Jurkat, Clone E6-1 (cell line): ENCODE results near the gene CYP27C1.
A peak's percentile ranks its signal among the peaks of the same experiment; 100 is the strongest.

Source experiments
- DNase-seq: peaks from one replicate; pipeline ENCODE4 v3.0.0-alpha.2; 2011; ENCODE audit warnings: low read depth, low spot score
- H3K4me3 ChIP-seq: 2 replicates; pipeline ENCODE4 v1.5.1; 2011; ENCODE audit warnings: mild to moderate bottlenecking, low read length, control low read depth, moderate library complexity

CYP27C1 gene

GRCh38 chr2:127197475-127198385 is 22.4 kb downstream of the CYP27C1 start:
- H3K4me3 ChIP-seq = peak overlapping the region; percentile 51
- DNase-seq = peak; percentile 50

DNA sequence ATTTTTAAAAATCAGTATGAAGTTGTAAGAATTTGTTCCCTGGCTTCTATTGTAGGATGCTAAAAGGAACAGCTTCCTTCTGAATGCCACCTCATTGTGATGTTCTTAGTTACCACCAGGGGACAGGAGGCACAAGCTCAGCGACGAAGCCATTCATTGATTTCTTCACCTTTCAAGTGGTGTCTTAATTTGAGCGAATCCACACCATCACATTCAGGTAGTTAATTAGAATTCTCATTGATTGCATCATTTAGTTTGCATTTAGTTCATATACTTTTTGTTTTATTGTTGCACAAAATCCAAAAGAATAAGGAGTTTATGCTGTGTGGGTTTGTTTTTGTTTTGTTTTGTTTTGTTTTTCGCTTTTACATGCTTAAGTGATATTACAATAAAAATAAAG is 23.1 kb downstream of the CYP27C1 start:
- peak; percentile 59 for DNase-seq
- peak overlapping the region; percentile 51 for H3K4me3 ChIP-seq

- DNase-seq = no peak
- H3K4me3 ChIP-seq = no peak overlapping the region
Observed at GRCh38 chr2:127196549-127196948, 23.6 kb downstream of the CYP27C1 start.

- H3K4me3 ChIP-seq = no peak overlapping the region
- no peak for DNase-seq
Observed at GRCh38 chr2:127195140-127196074, 24.7 kb downstream of the CYP27C1 start.

- no peak for DNase-seq
- H3K4me3 ChIP-seq = no peak overlapping the region
Observed at GRCh38 chr2:127194447-127194846, 25.7 kb downstream of the CYP27C1 start.

GRCh38 chr2:127193967-127194280 is 26.2 kb downstream of the CYP27C1 start:
- no peak for DNase-seq
- no peak overlapping the region for H3K4me3 ChIP-seq

GRCh38 chr2:127193164-127193966 is 26.7 kb downstream of the CYP27C1 start:
- DNase-seq = no peak

GRCh38 chr2:127191331-127192219 is 28.5 kb downstream of the CYP27C1 start:
- no peak overlapping the region for H3K4me3 ChIP-seq
- no peak for DNase-seq

More at GRCh38 chr2:127193164-127193966, 26.7 kb downstream of the CYP27C1 start:
- H3K4me3 ChIP-seq = no peak overlapping the region

- H3K4me3 ChIP-seq = no peak overlapping the region
- no peak for DNase-seq
Observed at GRCh38 chr2:127188797-127189196, 31.3 kb downstream of the CYP27C1 start.

DNA sequence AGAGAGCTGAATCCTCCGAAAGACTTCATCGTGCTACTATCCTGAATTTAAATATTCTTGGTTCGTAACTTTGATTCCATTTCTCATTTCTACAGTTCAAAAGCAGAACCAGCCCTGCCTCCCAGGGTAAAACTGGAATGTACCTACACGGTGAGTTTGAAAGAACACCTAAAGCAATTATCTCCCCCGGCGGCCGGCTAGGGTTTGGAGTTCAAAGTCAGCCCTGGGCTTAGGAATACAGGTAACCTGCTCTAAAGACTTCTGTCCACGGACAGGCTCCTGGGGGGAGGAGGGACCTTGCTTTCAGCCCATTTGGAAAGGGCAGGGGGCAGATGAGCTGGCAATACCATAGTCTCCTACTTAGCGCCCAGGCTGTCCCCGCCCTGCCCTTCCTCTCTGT is 32.3 kb downstream of the CYP27C1 start:
- no peak overlapping the region for H3K4me3 ChIP-seq
- DNase-seq = no peak

- no peak overlapping the region for H3K4me3 ChIP-seq
- DNase-seq = no peak
Observed at GRCh38 chr2:127187081-127187775, 32.9 kb downstream of the CYP27C1 start.

DNA sequence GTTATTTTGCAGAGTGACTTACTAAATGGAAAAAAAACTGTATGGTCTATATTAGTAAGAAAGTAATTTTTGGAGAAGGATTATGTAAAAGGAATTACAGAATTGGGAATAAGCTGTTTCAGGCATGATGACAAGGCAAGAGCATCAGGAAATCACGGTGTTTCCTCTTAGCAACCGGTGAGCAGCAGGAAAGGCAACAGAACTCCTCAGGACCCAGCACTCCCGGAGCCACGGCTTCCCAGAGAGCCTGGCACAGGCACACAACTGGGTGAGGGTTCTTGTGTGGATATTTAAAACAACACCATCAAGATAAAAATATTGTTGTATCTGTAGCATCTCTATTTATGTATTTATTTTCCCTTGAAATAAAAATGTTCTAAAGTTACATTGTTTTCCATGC is 34.4 kb downstream of the CYP27C1 start:
- no peak for DNase-seq
- no peak overlapping the region for H3K4me3 ChIP-seq

GRCh38 chr2:127185093-127185492 is 35.0 kb downstream of the CYP27C1 start:
- no peak overlapping the region for H3K4me3 ChIP-seq
- peak; percentile 8 for DNase-seq

- no peak for DNase-seq
- no peak overlapping the region for H3K4me3 ChIP-seq
Observed at GRCh38 chr2:127183771-127184170, 36.3 kb downstream of the CYP27C1 start.

DNA sequence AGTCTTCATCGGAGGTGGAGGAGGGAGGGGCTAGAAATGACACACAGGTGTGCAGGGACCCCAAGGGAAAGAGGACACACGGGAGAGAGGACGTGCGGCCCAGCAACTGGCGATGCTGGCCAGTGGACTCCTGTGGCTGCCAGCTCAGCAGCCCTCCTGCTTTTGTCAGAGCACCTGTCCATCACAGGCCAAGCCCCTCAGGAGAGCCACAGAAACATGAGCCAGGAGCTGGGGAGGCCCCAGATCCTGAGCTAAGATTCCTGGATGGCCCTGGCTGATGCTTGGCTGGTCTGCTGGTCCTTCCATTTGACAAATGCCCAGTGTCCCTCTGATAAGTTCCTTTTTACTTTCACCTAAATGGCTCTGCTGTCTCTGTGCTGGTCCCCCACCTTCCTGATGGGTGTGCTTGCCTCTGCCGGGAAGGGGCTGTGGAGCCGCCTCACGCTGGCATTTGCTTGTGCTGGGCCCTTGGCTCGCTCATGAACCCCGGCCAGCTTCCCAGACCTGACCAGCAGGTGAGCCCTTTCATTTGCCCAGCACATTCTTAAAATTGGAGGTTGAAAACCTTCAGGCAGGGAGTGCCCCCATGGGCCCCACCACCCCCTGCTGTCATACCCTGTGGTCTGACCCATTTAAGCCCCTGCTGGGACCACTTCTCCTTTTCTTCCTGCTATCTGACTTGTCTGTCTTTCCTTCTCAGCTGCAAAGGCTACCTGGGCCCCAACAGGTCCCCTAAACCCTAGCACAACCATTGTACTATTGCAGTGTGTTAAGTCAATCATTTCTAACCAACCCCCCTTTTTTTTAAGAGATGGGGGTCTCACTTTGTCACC is 37.3 kb downstream of the CYP27C1 start:
- no peak for DNase-seq
- no peak overlapping the region for H3K4me3 ChIP-seq

GRCh38 chr2:127181851-127182250 is 38.2 kb downstream of the CYP27C1 start:
- H3K4me3 ChIP-seq = no peak overlapping the region
- no peak for DNase-seq

GRCh38 chr2:127179766-127180165 is 40.3 kb downstream of the CYP27C1 start:
- no peak for DNase-seq
- H3K4me3 ChIP-seq = no peak overlapping the region
